Skeletal muscle satellite cell (primary cell): ENCODE data around the gene PLCB4.

Source experiments
- H3K27me3 ChIP-seq: 2 replicates; pipeline ENCODE4 v1.7.0; 2013; ENCODE audit warnings: low read length; ENCODE audit not compliant: control insufficient read depth, insufficient read depth
- H3K36me3 ChIP-seq: 2 replicates; pipeline ENCODE4 v1.7.0; 2013; ENCODE audit warnings: mild to moderate bottlenecking, control low read depth, low read length; ENCODE audit not compliant: insufficient read depth
- H3K4me1 ChIP-seq: 2 replicates; pipeline ENCODE4 v1.7.0; 2013; ENCODE audit warnings: low read length; ENCODE audit not compliant: control insufficient read depth, insufficient read depth
- H3K4me2 ChIP-seq: 2 replicates; pipeline ENCODE4 v1.7.0; 2013; ENCODE audit warnings: mild to moderate bottlenecking, low read length
- H3K4me3 ChIP-seq: 2 replicates; pipeline ENCODE4 v1.7.0; 2013; ENCODE audit warnings: low read length
- H3K9ac ChIP-seq: 2 replicates; pipeline ENCODE4 v1.7.0; 2013; ENCODE audit warnings: mild to moderate bottlenecking, low read depth, low read length, moderate library complexity
- H3K9me3 ChIP-seq: replicated peaks from 2 replicates; pipeline ENCODE4 v1.7.0; 2013; ENCODE audit warnings: mild to moderate bottlenecking, control low read depth, low read length

The PLCB4 gene

DNA sequence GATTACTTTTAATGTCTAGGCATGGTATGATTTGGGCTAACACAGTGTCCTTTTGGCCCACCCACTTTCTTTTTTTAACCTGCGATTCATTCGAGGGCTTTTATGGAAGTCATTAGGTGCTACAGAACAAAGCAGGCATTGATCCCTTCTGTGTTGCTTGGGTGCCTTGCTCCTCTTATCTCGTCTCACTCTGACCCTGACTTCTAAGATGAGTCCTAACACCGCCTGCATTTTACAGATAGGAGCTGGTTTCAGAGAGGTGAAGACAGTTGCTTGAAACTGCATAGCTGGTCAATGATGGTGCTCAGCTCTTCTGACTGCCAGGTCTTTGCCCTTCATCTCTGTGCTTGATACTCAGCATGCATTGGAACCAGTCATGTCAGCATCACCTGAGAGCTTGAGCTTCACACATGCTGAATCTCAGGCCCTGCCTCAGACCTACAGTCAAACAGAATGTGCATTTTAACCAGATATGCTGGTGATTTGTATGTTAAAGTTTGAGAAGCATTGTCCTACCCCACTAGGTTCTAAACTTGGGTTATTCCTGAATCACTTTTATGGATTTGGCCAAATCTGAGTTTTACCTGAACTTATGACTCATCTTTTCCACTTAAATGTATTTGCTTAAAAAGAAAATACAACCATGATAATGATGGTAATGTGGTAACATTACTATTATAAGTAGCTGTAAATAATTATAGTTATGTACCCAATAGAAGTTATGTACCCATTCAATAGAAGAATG is 142.3 kb downstream of the PLCB4 start:
- Histone ChIP-seq H3K36me3 (no peaks in the 10 kb centered on the region), H3K27me3 (no peaks in the 10 kb centered on the region), H3K9ac (no peak overlapping the region), H3K4me2 (no peak overlapping the region), H3K4me1 (peaks cover 5% of the 10 kb centered on the region), H3K9me3 (no peaks in the 10 kb centered on the region), H3K4me3 (no peak overlapping the region)

DNA sequence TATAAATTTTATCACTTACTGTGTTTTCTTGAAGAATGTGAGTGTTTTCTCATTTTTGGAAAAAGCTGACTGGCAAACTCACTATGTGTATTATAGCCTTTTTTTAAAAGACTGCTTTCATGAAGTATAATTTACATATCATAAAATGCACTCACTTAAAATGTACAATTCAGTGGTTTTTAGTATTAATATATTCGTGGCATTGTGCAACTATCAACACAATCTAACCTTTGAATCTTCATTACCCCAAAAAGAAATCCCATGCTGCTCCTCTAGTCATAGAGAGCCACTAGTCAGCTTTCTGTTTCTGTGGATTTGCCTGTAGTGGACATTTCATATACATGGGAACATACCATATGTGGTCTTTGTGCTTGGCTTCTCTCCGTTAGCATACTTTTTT is 143.8 kb downstream of the PLCB4 start:
- Histone ChIP-seq H3K9me3 (no peaks in the 10 kb centered on the region), H3K9ac (no peak overlapping the region), H3K4me1 (peaks cover 5% of the 10 kb centered on the region), H3K4me3 (no peak overlapping the region), H3K27me3 (no peaks in the 10 kb centered on the region), H3K4me2 (no peak overlapping the region), H3K36me3 (no peaks in the 10 kb centered on the region)

DNA sequence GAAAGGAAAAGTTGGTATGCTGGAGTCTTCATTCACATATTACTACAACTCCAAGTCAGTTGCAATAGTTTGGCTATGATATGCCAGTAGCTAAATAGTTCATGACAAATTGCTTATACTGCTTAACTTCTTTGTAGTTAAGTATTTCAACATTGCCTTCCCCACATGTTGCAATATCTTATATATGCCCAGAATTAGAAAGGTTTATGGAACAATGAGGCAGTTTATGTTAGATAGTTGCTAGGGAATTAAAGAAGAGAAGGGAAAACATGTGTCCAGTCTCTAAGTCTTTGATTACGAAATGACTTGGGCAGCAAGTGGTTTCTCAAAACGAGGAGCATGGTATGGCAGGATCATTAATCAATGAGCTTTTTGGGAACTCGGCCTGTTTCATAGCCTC is 145.8 kb downstream of the PLCB4 start:
- Histone ChIP-seq H3K36me3 (no peaks in the 10 kb centered on the region), H3K4me2 (no peak overlapping the region), H3K27me3 (no peaks in the 10 kb centered on the region), H3K9me3 (no peaks in the 10 kb centered on the region), H3K9ac (no peak overlapping the region), H3K4me3 (no peak overlapping the region), H3K4me1 (peaks cover 11% of the 10 kb centered on the region)

DNA sequence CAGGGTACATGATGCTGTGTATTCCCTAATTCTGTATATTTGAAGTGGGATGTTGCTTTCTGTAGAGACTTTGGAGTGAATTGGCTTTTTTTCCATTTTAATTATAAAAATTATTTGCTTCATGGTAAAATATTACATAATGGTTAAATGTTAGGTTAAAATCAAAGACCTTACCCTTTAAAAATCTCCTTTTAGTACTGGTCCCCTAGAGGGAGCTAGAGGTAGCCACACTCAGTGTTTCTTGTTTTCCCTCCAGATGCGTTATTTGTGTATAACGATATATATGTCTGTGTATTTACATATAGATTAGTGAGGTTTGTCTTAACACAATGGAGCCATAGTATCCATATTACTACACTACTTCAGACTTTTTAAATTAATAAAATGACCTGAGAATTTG is 146.7 kb downstream of the PLCB4 start:
- Histone ChIP-seq H3K4me2 (no peak overlapping the region), H3K9ac (no peak overlapping the region), H3K27me3 (no peaks in the 10 kb centered on the region), H3K4me1 (peaks cover 11% of the 10 kb centered on the region), H3K9me3 (no peaks in the 10 kb centered on the region), H3K4me3 (no peak overlapping the region), H3K36me3 (no peaks in the 10 kb centered on the region)

DNA sequence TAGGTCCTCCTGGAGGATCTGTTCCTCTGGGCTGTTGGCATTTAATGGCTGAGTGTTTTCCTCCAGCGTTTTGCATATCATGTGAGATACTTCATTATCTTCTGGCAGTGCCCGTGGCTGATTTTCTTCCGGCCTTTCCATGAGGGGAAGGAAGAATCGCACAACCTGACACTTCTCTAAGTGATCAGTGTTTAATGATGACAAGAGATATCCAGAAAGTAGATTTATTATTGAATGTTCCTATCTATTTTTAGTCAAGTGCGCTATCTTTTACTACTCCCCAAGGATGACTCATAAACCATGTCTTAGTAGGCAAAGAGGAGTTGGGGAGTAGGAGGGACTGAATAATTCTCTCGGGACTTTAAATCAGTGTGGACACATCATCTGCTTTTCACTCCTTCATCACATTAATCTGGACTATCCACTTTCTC is 149.7 kb downstream of the PLCB4 start:
- no peaks in the 10 kb centered on the region for H3K27me3 ChIP-seq

DNA sequence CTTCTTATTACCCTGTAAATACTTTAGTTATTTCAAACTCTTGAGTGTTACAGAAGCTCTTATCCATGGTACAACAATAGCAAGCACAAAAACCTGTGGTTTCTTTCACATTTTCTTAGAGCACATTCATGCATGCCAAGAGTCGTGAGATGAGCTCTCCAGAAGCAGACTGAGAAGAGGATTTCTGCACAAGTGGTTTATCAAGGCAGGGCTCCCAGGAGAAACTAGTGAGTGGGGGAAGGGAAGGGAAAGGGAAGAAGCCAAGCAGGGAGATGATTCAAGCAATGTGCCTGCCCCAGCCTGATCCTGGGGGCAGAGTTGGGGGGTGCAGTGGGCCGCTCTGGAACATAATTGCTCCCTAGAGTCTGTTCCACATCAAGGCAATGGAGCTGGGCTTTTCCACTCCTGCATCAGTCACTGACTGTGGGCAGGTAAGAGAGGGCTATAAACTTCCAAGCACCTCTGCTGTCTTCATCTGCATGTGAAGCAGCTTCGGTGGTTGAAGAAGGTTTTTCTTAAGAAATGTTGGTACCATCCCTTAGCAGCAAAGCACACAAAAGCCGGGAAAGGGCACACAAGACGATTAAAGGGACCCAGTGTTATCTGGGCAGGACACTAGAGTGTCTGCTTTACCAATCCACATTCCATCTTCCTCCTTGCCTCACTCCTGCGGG is 152.1 kb downstream of the PLCB4 start:
- Histone ChIP-seq H3K4me3 (no peak overlapping the region), H3K36me3 (peaks cover 5% of the 10 kb centered on the region), H3K9me3 (no peaks in the 10 kb centered on the region), H3K27me3 (no peaks in the 10 kb centered on the region), H3K9ac (no peak overlapping the region), H3K4me1 (peaks cover 11% of the 10 kb centered on the region), H3K4me2 (no peak overlapping the region)

More for the DNA sequence above, 149.7 kb downstream of the PLCB4 start:
- H3K9ac ChIP-seq: no peak overlapping the region
- peaks cover 16% of the 10 kb centered on the region for H3K4me1 ChIP-seq
- H3K9me3 ChIP-seq: no peaks in the 10 kb centered on the region
- H3K4me2 ChIP-seq: no peak overlapping the region
- H3K36me3 ChIP-seq: peaks cover 5% of the 10 kb centered on the region
- no peak overlapping the region for H3K4me3 ChIP-seq

DNA sequence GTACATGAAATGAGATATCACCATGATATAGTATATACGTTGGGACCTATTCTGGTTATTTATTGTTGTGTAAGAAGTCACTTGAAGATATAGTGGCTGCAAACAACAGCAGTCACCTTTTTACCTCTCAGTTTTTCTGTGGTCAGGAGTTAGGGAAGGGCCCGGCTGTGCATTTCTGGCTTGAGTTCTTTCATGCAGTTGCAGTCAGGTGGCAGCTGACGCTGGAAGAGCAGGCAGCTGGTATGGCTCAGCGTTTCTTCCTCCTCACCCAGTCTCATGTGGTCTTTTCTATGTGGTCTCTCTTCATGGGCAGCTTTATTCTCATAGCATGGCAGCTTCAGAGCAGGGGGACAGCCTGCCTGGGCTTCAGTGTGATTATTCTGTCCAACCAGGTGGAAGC is 154.4 kb downstream of the PLCB4 start:
- no peak overlapping the region for H3K4me3 ChIP-seq
- peaks cover 5% of the 10 kb centered on the region for H3K36me3 ChIP-seq
- H3K4me2 ChIP-seq: no peak overlapping the region
- H3K9ac ChIP-seq: no peak overlapping the region
- no peaks in the 10 kb centered on the region for H3K27me3 ChIP-seq
- H3K9me3 ChIP-seq: no peaks in the 10 kb centered on the region
- peaks cover 11% of the 10 kb centered on the region for H3K4me1 ChIP-seq

DNA sequence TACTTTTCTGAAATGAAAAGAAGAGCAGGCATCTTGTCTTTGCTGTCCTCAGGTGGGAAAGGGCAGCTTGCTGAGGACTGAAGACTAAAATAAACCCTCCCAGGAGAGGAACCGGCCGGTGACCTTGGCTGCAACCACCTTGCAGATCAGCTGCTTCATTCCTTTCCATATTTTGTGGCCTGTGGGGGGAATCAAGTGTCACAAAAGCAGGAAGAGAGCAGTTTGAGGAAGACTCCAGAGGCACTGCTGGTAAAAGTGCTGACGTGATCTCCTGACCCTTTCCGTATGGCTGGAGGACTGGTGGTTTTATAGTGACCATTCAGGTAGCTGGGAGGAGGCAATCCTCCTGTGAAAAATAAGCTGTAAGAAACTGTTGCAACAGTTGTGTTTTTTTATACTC is 157.0 kb downstream of the PLCB4 start:
- H3K27me3 ChIP-seq: no peaks in the 10 kb centered on the region
- H3K9ac ChIP-seq: no peak overlapping the region
- H3K4me2 ChIP-seq: no peak overlapping the region
- H3K4me3 ChIP-seq: no peak overlapping the region
- no peaks in the 10 kb centered on the region for H3K9me3 ChIP-seq
- H3K4me1 ChIP-seq: peaks cover 10% of the 10 kb centered on the region
- peaks cover 5% of the 10 kb centered on the region for H3K36me3 ChIP-seq

DNA sequence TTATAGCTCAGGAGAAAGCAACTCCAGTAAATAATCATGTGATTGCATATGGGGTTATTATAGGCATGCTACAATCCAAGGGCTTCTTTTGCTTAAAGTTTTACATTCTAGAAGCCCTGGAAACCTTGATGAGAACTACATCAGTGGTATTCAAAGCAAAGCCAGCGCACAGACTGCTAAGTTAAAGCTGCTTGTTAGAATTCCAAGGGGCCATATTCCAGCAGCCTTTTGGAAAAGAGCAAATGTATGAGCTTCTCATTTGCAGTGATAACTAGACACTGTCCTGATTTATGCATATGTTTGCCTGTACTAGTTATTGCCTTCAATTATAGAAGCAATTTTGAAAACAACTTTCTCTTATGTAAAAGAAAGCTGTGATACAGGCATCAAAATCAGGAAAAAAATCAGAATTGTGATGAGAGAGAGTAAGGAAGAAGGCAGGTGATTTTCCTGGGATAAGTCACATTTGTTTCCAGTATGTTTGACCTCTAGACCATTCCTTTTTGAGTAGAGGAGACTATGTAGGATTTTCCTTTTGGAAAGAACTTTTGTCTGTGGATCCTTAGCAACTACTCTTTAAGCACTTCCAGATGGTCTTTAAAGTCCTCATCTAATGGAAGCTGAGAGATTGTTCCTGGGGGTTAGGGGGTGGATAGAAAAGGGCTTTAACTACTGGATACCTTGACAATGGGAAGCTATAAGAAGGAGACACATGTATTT is 159.2 kb downstream of the PLCB4 start:
- H3K36me3 ChIP-seq: no peaks in the 10 kb centered on the region
- H3K9ac ChIP-seq: no peak overlapping the region
- H3K4me3 ChIP-seq: no peak overlapping the region
- no peaks in the 10 kb centered on the region for H3K9me3 ChIP-seq
- H3K4me1 ChIP-seq: peaks cover 6% of the 10 kb centered on the region
- no peaks in the 10 kb centered on the region for H3K27me3 ChIP-seq
- H3K4me2 ChIP-seq: no peak overlapping the region

DNA sequence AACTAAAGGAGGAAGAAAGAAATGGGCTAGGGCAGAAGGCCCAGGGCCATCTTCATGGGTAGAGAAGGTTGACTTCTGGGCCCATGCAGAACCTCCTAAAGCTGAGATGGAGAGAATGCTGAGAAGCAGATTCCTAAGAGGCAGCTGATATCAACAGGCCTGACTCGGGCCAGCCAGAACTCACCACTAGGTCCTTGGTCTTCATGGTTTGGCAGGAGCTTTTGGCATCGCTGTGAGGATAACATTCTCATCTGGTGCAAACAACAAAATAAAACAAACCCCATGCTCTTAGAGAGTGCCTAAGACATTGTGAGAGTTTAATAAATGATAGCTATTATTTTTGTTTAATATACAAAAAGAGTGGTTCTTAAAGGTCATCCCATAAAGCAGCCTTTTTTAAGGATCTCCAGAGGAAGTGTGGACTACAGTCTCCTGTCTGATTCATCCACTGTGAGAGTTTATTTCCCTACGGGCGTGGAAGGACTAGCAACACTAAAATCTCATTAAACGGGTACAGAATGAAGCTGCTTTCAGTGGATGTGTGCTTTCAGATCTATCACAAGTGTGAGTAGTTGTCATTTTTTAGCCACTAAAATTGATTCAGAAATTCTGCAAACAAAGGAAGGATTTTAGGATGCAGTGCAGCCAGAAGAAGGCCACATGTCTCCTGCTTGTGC is 160.0 kb downstream of the PLCB4 start:
- Histone ChIP-seq H3K4me3 (no peak overlapping the region), H3K27me3 (no peaks in the 10 kb centered on the region), H3K36me3 (no peaks in the 10 kb centered on the region), H3K9ac (no peak overlapping the region), H3K9me3 (no peaks in the 10 kb centered on the region), H3K4me2 (no peak overlapping the region), H3K4me1 (peaks cover 6% of the 10 kb centered on the region)

DNA sequence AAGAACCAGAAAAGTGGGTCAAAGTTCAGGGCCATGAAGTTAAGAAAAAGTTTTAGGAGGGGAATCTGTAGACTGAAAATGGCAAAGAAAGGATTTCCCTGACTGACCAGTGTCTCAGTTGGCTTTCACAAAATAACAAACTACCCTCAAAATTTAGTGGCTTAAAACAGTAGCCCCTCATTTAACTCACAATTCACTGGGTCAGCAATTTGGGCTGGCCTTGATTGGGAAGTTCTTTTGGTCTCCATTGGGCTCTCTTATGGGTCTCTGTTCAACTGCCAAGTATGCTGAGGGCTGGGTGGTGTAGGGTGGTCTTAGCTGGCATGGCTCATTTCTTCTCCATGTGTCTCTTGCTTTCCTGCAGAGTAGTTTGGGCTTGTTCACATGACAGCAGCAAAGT is 161.5 kb downstream of the PLCB4 start:
- H3K27me3 ChIP-seq: no peaks in the 10 kb centered on the region
- H3K9me3 ChIP-seq: no peaks in the 10 kb centered on the region
- H3K9ac ChIP-seq: no peak overlapping the region
- H3K4me1 ChIP-seq: peaks cover 10% of the 10 kb centered on the region
- H3K36me3 ChIP-seq: no peaks in the 10 kb centered on the region
- H3K4me3 ChIP-seq: no peak overlapping the region
- no peak overlapping the region for H3K4me2 ChIP-seq
